AG04450 (cell line): ENCODE data around the gene SYT8. TPM values are rescaled to one million over a fixed set of nuclear protein-coding genes. Genes with fewer than 3 reads are reported as not detected.

Experiments used
- CTCF ChIA-PET: fragments of 300-600, 350-600 bp; formaldehyde crosslinking; extraction: SDS; loops from one replicate; lab custom pipeline; 2022; ENCODE audit warnings: antibody characterized with exemption, inconsistent platforms; lab: Charles Lee
- POLR2A ChIA-PET: fragments of 350-600 bp; formaldehyde crosslinking; extraction: SDS; loops from one replicate; lab custom pipeline; 2021; ENCODE audit warnings: antibody characterized with exemption, inconsistent platforms; lab: Yijun Ruan, JAX
- DNase-seq: peaks from one replicate; pipeline ENCODE4 v3.0.0-alpha.2; 2011; ENCODE audit warnings: low read depth, low spot score
- H3K27ac ChIP-seq: one replicate; pipeline ENCODE4 v1.5.1; 2012; ENCODE audit warnings: low read depth, low read length, control low read depth
- H3K27me3 ChIP-seq: one replicate; pipeline ENCODE4 v1.6.0; 2012; ENCODE audit warnings: low read length; ENCODE audit not compliant: control insufficient read depth, insufficient read depth
- H3K4me3 ChIP-seq: 2 replicates; pipeline ENCODE4 v1.5.1; 2011; ENCODE audit warnings: mild to moderate bottlenecking, low read depth, low read length, control low read depth
- H3K9me3 ChIP-seq: 2 replicates; pipeline ENCODE4 v1.5.1; 2012; ENCODE audit warnings: low read length; ENCODE audit not compliant: control insufficient read depth, insufficient read depth
- CTCF ChIP-seq: IDR thresholded peaks from 2 replicates; pipeline ENCODE4 v1.5.1; 2011; ENCODE audit warnings: low read depth, low read length, control low read depth, inconsistent platforms
- polyA plus RNA-seq: library from polyadenylated mRNA; depleted of rRNA; stranded (reverse); fragments of >200 nt; gene quantifications from 2 replicates; pipeline ENCODE4 v1.2.3, GENCODE V29; 2011

Gene SYT8
- polyA plus RNA-seq, 1 experiment: not detected

- Histone ChIP-seq H3K4me3 (no peak overlapping the region), H3K27ac (no peak overlapping the region), H3K9me3 (no peaks in the 10 kb centered on the region; the same call in 1 of the 2 replicates), H3K27me3 (peaks cover 19% of the 10 kb centered on the region)
- ChIA-PET POLR2A (no interaction called here), CTCF (interaction anchor here (0.7 to 1.0 kb wide), 2 partner anchors 190 to 247 kb away, joined by 3 read pairs; no protein-coding TSS in a partner anchor)
- DNase-seq: no peak
- no peak for TF ChIP-seq CTCF
These were observed 7.6 kb downstream of the SYT8 start for GRCh38 chr11:1842149-1843097.

GRCh38 chr11:1843098-1843473 is 8.3 kb downstream of the SYT8 start:
- TF ChIP-seq CTCF: no peak
- H3K4me3 ChIP-seq: no peak overlapping the region
- H3K27ac ChIP-seq: no peak overlapping the region
- H3K9me3 ChIP-seq: no peaks in the 10 kb centered on the region; the same call in 1 of the 2 replicates
- no peak for DNase-seq
- POLR2A ChIA-PET: no interaction called here
- peaks cover 19% of the 10 kb centered on the region for H3K27me3 ChIP-seq
- CTCF ChIA-PET: interaction anchor here (0.7 kb wide), 1 partner anchor 248 kb away, joined by 3 read pairs; no protein-coding TSS in a partner anchor

GRCh38 chr11:1843796-1844195 is 9.0 kb downstream of the SYT8 start:
- DNase-seq: no peak
- no peak for TF ChIP-seq CTCF
- ChIA-PET CTCF (no interaction called here), POLR2A (no interaction called here)
- H3K4me3 ChIP-seq: no peak overlapping the region
- H3K27ac ChIP-seq: no peak overlapping the region
- H3K9me3 ChIP-seq: no peaks in the 10 kb centered on the region; the same call in 1 of the 2 replicates
- H3K27me3 ChIP-seq: peaks cover 19% of the 10 kb centered on the region

- peaks cover 19% of the 10 kb centered on the region for H3K27me3 ChIP-seq
- ChIA-PET POLR2A (no interaction called here), CTCF (no interaction called here)
- H3K4me3 ChIP-seq: no peak overlapping the region
- no peak for TF ChIP-seq CTCF
- no peaks in the 10 kb centered on the region; the same call in 1 of the 2 replicates for H3K9me3 ChIP-seq
- no peak for DNase-seq
- H3K27ac ChIP-seq: no peak overlapping the region
These were observed 9.7 kb downstream of the SYT8 start for GRCh38 chr11:1844221-1845094.
